ENCODE measurements around the gene CNTNAP2. TPM values are rescaled to one million over a fixed set of nuclear protein-coding genes. Genes with fewer than 3 reads are reported as not detected.

The CNTNAP2 gene
- total RNA-seq, 2 experiments from 2014 or later: not detected

DNA sequence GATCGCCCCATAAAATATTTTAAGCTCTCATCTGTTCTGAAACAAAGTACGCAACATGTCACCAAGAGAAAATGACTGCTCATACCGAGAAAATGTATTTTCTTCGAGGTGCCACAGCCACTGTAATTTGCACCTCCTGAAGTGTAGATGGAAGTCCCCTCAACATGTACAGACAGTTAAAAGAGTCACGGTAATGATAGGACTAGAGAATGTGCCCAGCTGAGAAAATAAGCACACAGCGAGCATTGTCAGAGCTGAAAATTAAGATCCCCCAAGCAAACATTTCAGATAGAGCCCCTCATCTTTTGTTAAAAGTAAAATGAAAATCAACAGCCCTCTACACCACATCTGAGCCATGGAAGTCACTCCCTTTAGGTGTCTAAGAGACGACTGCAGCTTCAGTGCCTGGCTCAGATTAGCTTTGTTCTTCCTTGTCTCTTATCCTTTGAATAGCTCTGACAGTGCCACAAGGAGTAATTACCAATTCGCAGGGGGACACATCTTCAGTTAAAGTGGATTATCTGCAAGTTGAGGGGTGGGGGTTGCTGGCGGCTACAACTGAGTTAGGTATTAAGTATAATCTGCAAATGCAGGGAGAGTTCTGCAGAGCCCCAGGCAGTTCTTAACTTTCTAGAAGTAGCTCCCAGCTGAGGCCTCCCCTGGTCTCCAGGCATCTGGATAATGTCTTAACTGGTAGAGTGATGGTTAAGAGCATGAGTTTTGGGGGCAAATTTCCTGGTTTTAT is 2251.3 kb downstream of the CNTNAP2 start:
- Mint-ChIP-seq H3K36me3 (ENCODE audit: low read depth) (no peaks in the 10 kb centered on the region), H3K27me3 (ENCODE audit: low read depth) (no peaks in the 10 kb centered on the region), H3K4me3 (no peak overlapping the region), H3K27ac (no peak overlapping the region), H3K4me1 (ENCODE audit: low read depth) (no peaks in the 10 kb centered on the region), H3K9me3 (ENCODE audit: insufficient read depth) (peaks cover 4% of the 10 kb centered on the region)
- no peak for DNase-seq
- no peak for ATAC-seq
- CTCF ChIA-PET: no interaction called here
- POLR2A ChIA-PET: no interaction called here

- ATAC-seq (no peak), DNase-seq (no peak)
- Mint-ChIP-seq H3K27ac (no peak overlapping the region), H3K36me3 (ENCODE audit: low read depth) (no peaks in the 10 kb centered on the region), H3K27me3 (ENCODE audit: low read depth) (no peaks in the 10 kb centered on the region), H3K4me3 (no peak overlapping the region), H3K4me1 (ENCODE audit: low read depth) (no peaks in the 10 kb centered on the region), H3K9me3 (ENCODE audit: insufficient read depth) (peaks cover 4% of the 10 kb centered on the region)
- ChIA-PET POLR2A (no interaction called here), CTCF (no interaction called here)
Measured at GRCh38 chr7:148368562-148368961, 2252.0 kb downstream of the CNTNAP2 start.

- no peaks in the 10 kb centered on the region for H3K36me3 Mint-ChIP-seq (ENCODE audit: low read depth)
- H3K4me1 Mint-ChIP-seq (ENCODE audit: low read depth): no peaks in the 10 kb centered on the region
- H3K4me3 Mint-ChIP-seq: no peak overlapping the region
- no peak overlapping the region for H3K27ac Mint-ChIP-seq
- ChIA-PET CTCF (no interaction called here), POLR2A (no interaction called here)
- DNase-seq (no peak), ATAC-seq (no peak)
- no peaks in the 10 kb centered on the region for H3K9me3 Mint-ChIP-seq (ENCODE audit: insufficient read depth)
- H3K27me3 Mint-ChIP-seq (ENCODE audit: low read depth): no peaks in the 10 kb centered on the region
Measured at GRCh38 chr7:148371280-148371937, 2254.8 kb downstream of the CNTNAP2 start.

DNA sequence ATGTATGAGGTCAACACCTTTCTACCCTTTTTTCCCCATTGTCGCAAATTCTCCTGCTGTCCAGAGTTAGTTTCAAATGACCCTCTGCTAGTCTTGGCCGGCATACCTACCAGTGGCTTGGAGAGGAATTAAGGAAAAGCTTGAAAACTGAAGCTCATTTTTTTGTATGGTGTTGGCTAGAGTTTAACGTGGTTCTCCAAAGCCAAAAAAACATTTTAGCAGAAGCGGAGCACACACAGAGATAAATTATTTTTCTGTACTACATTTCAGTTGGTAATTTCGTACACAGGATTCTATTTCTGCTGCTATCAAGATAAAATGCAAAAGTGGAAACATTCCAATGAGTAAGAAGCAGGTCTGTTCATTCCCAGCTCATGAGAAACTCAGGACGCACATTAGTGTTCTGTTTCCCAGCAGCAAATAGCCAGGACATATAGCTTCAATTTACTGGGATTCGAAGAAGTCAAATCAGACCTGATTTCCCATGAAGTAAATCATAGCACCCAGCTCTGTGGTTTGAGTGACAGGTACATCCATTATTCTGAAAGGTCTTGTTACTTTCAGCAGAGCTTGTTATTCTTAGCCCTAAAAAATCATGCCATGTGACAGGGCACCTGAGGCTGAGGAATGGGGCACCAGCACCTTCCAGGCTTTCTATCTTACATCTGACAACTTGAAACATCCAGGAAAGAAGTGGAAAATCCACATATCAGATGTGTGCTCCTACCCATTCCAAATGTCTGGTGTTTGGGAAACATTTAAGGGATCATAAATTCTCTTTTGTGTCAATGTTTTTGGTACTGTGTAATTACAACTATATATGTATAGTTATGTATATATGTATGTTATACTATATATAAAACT is 2258.0 kb downstream of the CNTNAP2 start:
- Mint-ChIP-seq H3K9me3 (ENCODE audit: insufficient read depth) (no peaks in the 10 kb centered on the region), H3K27me3 (ENCODE audit: low read depth) (no peaks in the 10 kb centered on the region), H3K4me3 (no peak overlapping the region), H3K36me3 (ENCODE audit: low read depth) (no peaks in the 10 kb centered on the region), H3K27ac (no peak overlapping the region), H3K4me1 (ENCODE audit: low read depth) (no peaks in the 10 kb centered on the region)
- ChIA-PET CTCF (no interaction called here), POLR2A (no interaction called here)
- ATAC-seq: no peak
- DNase-seq: no peak

DNA sequence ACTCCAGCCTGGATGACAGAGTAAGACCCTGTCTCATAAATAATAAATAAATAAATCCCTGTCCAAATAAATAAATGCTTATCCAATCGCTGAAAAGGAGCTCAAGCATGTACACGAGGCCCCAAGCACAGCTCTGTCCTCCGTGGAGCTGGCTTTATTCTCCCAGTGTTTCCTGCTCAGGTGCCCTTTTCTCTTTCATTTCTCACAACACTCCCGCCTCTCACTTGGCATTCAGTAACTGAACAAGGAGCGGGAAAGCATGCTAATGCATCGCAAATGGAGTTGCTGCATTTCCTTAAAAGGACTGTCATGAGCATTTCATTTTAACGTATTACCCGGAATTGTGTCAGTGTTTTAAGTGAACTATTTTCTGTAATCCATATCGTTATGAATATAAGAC is 2263.1 kb downstream of the CNTNAP2 start:
- H3K27ac Mint-ChIP-seq: no peak overlapping the region
- POLR2A ChIA-PET: no interaction called here
- H3K9me3 Mint-ChIP-seq (ENCODE audit: insufficient read depth): no peaks in the 10 kb centered on the region
- CTCF ChIA-PET: no interaction called here
- H3K4me3 Mint-ChIP-seq: no peak overlapping the region
- no peaks in the 10 kb centered on the region for H3K36me3 Mint-ChIP-seq (ENCODE audit: low read depth)
- no peaks in the 10 kb centered on the region for H3K27me3 Mint-ChIP-seq (ENCODE audit: low read depth)
- DNase-seq: no peak
- no peaks in the 10 kb centered on the region for H3K4me1 Mint-ChIP-seq (ENCODE audit: low read depth)
- ATAC-seq: no peak

- H3K36me3 Mint-ChIP-seq (ENCODE audit: low read depth): no peaks in the 10 kb centered on the region
- no peak overlapping the region for H3K4me3 Mint-ChIP-seq
- H3K27me3 Mint-ChIP-seq (ENCODE audit: low read depth): no peaks in the 10 kb centered on the region
- H3K27ac Mint-ChIP-seq: no peak overlapping the region
- H3K4me1 Mint-ChIP-seq (ENCODE audit: low read depth): no peaks in the 10 kb centered on the region
- ATAC-seq (no peak), DNase-seq (no peak)
- ChIA-PET POLR2A (no interaction called here), CTCF (interaction anchor here (1.4 kb wide), 1 partner anchor 115 kb away, joined by 3 read pairs; no protein-coding TSS in a partner anchor)
- H3K9me3 Mint-ChIP-seq (ENCODE audit: insufficient read depth): no peaks in the 10 kb centered on the region
Measured at GRCh38 chr7:148380596-148381419, 2264.2 kb downstream of the CNTNAP2 start.

DNA sequence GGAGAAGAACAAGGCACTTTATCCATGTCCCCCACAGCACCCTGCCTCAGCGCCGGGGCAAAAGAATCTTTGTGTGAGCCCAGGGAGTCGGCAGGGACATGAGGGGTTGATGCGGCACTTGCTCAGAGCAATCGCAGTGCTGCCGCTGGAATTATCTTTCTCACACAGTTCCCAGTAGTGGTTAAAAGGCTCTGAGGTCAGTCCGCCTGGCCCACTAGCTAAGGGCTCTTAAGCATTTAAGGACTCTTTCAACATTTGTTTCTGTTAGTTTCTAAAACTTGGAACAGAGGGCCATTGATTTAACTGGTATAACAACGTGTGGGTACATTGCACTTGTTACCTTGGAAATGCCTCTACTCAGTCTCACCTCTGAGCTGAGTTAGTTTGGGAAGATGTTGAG is 2266.0 kb downstream of the CNTNAP2 start:
- DNase-seq: no peak
- Mint-ChIP-seq H3K9me3 (ENCODE audit: insufficient read depth) (no peaks in the 10 kb centered on the region), H3K4me1 (ENCODE audit: low read depth) (no peaks in the 10 kb centered on the region), H3K4me3 (no peak overlapping the region), H3K36me3 (ENCODE audit: low read depth) (no peaks in the 10 kb centered on the region), H3K27me3 (ENCODE audit: low read depth) (no peaks in the 10 kb centered on the region), H3K27ac (no peak overlapping the region)
- POLR2A ChIA-PET: no interaction called here
- no peak for ATAC-seq
- CTCF ChIA-PET: no interaction called here

- H3K4me1 Mint-ChIP-seq (ENCODE audit: low read depth): no peaks in the 10 kb centered on the region
- H3K9me3 Mint-ChIP-seq (ENCODE audit: insufficient read depth): no peaks in the 10 kb centered on the region
- CTCF ChIA-PET: no interaction called here
Measured at GRCh38 chr7:148383651-148384050, 2267.1 kb downstream of the CNTNAP2 start.

DNA sequence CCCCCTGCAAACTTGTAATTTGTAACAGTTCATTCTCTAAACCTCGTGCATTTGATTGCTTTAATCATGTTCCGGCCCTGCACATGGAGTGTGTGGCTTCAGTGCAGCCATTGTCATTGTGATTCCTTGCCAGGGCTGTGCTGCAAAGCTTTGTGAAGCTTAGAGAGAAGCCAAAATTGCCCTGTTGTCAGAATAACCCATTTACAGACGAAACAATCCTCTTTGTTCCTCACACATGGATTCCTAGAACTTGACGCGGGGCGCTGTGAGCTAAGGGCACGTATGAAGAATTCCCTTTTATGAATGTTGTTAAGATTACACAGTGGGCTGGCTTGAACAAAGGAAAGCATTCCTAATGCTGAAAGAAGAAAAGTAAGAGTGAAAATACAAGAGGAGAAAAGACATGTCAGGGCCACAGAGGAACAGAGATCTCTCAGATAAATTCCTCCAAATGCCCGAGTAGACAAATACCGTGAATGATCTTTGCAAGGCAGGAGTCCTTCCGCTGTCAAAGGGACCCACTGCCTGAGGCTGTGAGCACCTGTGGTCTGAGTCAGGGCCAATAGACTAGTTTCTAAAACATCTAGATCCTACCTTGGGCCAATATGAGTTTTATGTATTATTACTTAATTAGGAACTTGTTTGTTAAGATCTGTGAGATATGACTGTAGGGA is 2268.5 kb downstream of the CNTNAP2 start:
- H3K4me1 Mint-ChIP-seq (ENCODE audit: low read depth): no peaks in the 10 kb centered on the region
- H3K9me3 Mint-ChIP-seq (ENCODE audit: insufficient read depth): no peaks in the 10 kb centered on the region
- DNase-seq (no peak), ATAC-seq (no peak)
- no peaks in the 10 kb centered on the region for H3K27me3 Mint-ChIP-seq (ENCODE audit: low read depth)
- CTCF ChIA-PET: no interaction called here
- H3K4me3 Mint-ChIP-seq: no peak overlapping the region
- H3K27ac Mint-ChIP-seq: no peak overlapping the region
- no peaks in the 10 kb centered on the region for H3K36me3 Mint-ChIP-seq (ENCODE audit: low read depth)
- POLR2A ChIA-PET: no interaction called here

More at GRCh38 chr7:148383651-148384050, 2267.1 kb downstream of the CNTNAP2 start:
- Mint-ChIP-seq H3K27ac (no peak overlapping the region), H3K27me3 (ENCODE audit: low read depth) (no peaks in the 10 kb centered on the region), H3K36me3 (ENCODE audit: low read depth) (no peaks in the 10 kb centered on the region), H3K4me3 (no peak overlapping the region)
- POLR2A ChIA-PET: no interaction called here
- ATAC-seq (no peak), DNase-seq (no peak)

- H3K27ac Mint-ChIP-seq: no peak overlapping the region
- no peak for DNase-seq
- no peaks in the 10 kb centered on the region for H3K9me3 Mint-ChIP-seq (ENCODE audit: insufficient read depth)
- no peaks in the 10 kb centered on the region for H3K4me1 Mint-ChIP-seq (ENCODE audit: low read depth)
- ChIA-PET POLR2A (no interaction called here), CTCF (no interaction called here)
- no peak for ATAC-seq
- H3K4me3 Mint-ChIP-seq: no peak overlapping the region
- H3K27me3 Mint-ChIP-seq (ENCODE audit: low read depth): peaks cover 8% of the 10 kb centered on the region
- H3K36me3 Mint-ChIP-seq (ENCODE audit: low read depth): no peaks in the 10 kb centered on the region
Measured at GRCh38 chr7:148390381-148390780, 2273.8 kb downstream of the CNTNAP2 start.

DNA sequence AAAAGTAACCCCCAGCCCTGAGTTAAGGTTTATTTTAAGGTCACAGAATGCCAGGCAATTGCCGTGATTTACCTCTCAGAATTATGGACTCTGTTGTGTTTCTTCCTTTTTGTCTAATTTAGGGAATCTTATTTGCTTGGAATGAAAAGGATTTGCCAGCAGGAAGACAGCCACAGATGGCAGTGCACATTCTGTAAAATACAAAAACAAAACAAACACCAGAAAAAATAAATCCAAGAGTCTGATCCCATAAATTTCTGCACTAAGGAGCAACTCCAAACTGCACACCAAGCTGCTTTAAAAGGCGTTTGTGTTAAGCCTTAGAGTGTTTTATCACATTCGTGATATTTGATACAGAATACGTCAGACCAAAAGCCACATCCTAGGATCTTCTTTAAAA is 2275.0 kb downstream of the CNTNAP2 start:
- no peaks in the 10 kb centered on the region for H3K4me1 Mint-ChIP-seq (ENCODE audit: low read depth)
- CTCF ChIA-PET: no interaction called here
- POLR2A ChIA-PET: no interaction called here
- H3K27ac Mint-ChIP-seq: no peak overlapping the region
- no peak for ATAC-seq
- peaks cover 14% of the 10 kb centered on the region for H3K27me3 Mint-ChIP-seq (ENCODE audit: low read depth)
- no peaks in the 10 kb centered on the region for H3K36me3 Mint-ChIP-seq (ENCODE audit: low read depth)
- H3K9me3 Mint-ChIP-seq (ENCODE audit: insufficient read depth): no peaks in the 10 kb centered on the region
- no peak overlapping the region for H3K4me3 Mint-ChIP-seq
- no peak for DNase-seq
